ENCODE measurements around the gene LRRC4B.

GRCh38 chr19:50500060-50500752, 68.0 kb downstream of the LRRC4B start:
- TF ChIP-seq CTCF (IDR thresholded peaks at IDR 0.05): no peak
- TF ChIP-seq POLR2A (IDR thresholded peaks at IDR 0.05): no peak

All from lower leg skin (tissue), 3 donors.